GM19468 (cell line): Measurements from ENCODE around the gene ACADM.
"Not testable (repeated sequence)": the region's sequence is repeated elsewhere in the genome, so short reads cannot be mapped to it uniquely, and the experiment has no call there.

Experiments
- ATAC-seq: cut with Tn5 transposase; IDR thresholded peaks from one replicate; pipeline ENCODE4 v1.9.1; 2021; ENCODE audit warnings: mild to moderate bottlenecking, moderate library complexity, moderate number of reproducible peaks; ENCODE audit not compliant: unreplicated experiment; ENCODE audit errors: extremely low read depth

ACADM gene

DNA sequence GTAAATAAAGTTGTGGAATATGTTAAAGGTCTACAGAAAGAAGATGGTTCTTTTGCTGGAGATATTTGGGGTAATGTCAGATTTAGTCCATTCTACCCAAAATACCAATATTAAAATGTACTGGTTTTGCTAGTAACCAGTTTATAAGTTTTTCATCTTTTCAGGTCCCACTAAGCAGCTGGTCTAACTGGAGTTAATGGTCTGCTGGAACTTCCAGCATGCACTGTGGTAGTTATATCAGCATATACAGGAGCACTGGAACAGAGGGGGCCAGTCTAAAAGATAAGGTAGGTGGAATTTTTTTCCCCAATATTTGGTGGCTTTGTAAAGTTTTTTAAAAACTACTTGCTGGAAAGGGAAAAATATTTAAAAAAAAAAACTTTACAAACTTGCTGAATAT is 65.5 kb downstream of the ACADM start:
- no peak for ATAC-seq

DNA sequence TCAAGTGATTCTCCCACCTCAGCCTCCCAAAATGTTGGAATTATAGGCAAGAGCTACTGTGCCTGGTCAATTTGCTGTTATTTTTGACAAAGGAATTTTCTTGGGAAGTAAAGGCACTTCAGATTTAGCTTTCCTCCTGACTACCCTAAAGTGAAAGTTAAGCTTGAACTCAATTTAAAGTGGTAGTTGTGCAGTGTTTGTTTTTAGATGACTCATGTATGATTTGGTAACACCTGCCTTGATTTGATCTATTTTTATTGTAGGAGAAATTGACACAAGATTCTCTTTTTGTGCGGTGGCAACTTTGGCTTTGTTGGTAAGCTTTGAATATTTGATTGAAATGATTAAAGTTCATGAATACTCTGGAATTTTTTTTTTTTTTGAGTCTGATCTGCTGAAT is 66.5 kb downstream of the ACADM start:
- ATAC-seq: no peak

DNA sequence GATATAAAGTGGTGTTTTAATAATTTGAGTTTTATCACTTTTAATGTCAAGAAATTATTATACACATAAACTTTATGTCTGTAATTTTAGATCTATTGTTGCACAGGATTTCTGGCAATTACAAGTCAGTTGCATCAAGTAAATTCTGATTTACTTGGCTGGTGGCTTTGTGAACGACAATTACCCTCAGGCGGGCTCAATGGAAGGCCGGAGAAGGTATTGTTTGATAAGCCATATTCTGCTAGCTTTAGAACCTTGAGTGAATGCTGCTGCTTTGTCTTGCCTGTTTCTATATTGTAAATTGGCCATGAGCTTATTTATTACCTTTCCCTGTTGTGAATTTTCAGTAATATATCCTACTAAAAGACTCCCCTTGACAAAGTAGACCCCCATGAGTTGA is 67.6 kb downstream of the ACADM start:
- ATAC-seq: no peak

DNA sequence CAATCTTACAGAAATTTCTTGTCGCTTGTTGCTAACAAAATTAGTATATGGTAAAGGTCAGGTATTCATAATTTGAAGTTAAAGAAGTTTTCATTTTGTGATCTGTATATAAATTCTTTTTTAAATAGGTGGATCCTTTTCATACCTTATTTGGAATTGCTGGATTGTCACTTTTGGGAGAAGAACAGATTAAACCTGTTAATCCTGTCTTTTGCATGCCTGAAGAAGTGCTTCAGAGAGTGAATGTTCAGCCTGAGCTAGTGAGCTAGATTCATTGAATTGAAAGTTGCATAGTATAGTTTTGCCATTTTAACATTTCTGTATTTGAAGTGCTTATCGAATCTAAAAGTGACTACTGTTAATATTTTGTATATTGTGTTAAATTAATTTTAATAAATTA is 69.9 kb downstream of the ACADM start:
- ATAC-seq: no peak

DNA sequence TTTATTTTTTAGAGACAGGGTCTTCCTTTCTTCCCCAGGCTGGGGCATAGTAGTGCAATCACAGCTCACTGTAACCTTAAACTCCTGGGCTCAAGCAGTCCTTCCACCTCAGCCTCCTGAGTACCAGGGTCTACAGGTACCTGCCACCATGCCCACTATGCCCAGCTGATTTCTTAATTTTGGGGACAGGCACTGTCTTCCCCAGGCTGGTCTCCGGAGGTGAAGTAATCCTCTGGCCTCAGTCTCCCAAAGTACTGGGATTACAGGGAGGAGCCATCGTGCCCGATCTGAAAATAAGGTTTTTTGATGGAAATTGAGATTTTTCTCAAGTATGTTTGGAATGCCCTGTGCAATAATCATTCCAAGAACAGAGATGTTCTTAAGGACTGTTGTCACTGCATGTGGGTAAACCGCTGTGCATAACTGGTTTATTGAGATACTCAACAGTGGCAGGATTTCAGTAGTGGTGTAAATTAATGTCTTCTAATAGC is 71.2 kb downstream of the ACADM start:
- ATAC-seq: no peak

DNA sequence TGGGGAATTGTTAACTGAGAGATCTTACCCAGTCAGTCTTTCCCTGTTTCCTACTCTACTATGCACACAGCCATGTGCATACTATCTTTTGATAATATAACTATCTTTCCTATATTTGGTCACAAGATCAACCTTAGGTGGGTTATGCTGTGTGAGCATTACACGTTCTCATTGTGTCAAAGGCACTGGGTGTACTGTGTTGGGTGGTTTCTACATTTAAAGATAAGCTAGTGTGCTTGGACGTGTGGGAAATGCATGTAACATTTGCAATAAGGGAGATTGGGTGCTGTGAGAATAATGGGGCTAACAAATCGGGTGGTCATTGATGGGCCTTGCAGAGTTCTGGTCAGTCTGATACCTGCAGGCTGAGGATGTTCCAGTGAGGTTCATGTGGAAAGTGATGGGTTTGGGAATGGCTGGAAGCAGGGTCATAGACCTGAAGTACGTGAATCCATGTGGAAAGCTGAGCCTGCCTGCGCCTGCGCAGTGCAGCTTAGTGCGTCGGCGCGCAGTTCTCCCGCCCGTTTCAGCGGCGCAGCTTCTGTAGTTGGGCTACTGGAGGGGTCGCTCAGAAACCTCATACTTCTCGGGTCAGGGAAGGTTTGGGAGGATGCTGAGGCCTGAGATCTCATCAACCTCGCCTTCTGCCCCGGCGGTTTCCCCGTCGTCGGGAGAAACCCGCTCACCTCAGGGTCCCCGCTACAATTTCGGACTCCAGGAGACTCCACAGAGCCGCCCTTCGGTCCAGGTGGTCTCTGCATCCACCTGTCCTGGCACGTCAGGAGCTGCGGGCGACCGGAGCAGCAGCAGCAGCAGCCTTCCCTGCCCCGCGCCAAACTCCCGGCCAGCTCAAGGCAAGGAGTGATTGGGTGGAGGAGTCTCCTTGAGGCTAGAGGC is 72.1 kb downstream of the ACADM start, which contains the start of gene MSH4:
Gene MSH4, plus strand, starts transcription at position 507 of the 897 bp plus-strand sequence. Its CDS starts 104 bp downstream, at position 611.
- ATAC-seq: no peak

DNA sequence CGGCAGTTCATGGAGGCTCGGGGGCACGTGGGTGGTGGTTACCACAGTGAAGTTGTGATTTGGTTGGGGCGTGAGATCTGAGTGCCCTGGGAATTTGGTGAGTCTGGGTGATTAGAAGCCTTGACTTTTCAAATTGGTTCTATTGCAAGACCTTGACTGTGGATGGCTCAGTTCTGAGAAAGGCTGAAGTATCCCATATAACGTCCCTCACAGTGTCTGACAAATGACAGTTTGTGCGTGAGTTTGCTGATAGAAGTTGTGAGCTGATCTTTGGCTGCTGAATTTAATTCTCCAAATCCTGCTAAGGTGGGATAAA is 72.7 kb downstream of the ACADM start:
- ATAC-seq: no peak

DNA sequence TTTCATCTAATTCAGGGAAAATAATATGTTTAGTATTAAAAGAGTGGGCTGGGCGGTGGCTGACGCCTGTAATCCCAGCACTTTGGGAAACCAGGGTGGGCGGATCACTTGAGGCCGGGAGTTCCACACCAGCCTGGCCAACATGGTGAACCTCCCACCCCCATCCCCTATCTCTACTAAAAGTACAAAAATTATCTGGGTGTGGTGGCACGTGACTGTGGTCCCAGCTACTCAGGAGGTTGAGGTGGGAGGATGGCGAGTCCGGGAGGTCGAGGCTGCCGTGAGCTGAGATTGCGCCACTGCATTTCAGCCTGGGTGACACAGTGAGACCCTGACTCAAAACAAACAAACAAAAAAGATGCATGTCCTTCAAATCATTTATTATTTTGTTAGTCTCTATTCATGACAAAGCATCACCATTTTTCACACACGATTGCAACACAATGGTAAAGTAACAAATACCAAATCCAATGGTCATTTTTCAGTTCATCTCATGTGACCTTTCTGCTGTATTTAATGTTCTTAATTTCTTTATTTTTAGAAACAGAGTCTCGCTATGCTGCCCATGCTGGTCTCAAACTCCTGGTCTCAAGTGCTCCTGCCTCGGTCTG is 73.2 kb downstream of the ACADM start:
- ATAC-seq: no peak

DNA sequence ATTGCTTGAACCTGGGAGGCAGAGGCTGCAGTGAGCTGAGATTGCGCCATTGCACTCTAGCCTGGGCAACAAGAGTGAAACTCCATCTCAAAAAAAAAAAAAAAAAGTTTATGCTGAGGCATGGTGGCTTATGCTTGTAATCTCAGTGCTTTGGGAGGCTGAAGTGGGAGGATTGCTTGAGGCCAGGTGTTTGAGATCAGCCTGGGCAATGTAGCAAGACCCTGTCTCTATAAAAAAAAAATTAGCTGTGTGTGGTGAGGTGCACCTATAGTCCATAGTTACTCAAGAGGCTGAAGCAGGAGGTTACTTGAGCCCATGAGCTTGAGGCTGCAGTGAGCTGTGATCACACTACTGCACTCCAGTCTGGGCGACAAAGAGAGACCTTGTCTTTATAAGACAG is 77.0 kb downstream of the ACADM start:
- not testable (repeated sequence) for ATAC-seq

DNA sequence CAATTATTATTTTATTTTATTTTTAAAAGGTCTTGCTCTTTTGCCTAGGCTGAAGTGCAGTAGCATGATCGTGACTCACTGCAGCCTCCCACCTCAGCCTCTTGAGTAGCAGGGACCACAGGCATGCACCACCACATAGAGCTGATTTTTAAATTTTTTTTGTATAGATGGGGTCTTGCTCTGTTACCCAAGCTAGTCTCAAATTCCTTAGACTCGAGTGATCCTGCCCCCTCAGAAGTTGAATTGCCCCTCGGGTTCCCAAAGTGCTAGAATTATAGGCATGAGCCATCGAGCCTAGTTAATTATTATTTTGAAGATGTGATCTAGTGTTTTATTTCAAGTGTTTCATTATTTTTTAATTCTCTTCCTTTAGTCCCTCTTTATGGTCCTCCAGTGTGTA is 84.4 kb downstream of the ACADM start:
- ATAC-seq: no peak

DNA sequence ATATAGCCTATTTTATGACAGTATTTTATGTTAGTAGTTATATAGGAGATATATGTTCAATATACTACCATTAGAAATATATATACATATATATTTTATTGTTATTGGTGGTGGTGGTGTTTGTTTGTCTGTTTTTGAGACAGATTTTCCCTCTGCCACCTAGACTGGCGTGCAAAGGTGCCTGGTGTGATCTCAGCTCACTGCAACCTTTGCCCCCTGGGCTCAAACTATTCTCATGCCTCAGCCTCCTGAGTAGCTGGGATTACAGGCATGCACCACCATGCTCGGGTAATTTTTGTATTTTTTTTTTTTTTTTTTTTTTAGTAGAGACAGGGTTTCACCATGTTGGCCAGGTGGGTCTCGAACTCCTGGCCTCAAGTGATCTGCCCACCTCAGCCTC is 85.6 kb downstream of the ACADM start:
- not testable (repeated sequence) for ATAC-seq

DNA sequence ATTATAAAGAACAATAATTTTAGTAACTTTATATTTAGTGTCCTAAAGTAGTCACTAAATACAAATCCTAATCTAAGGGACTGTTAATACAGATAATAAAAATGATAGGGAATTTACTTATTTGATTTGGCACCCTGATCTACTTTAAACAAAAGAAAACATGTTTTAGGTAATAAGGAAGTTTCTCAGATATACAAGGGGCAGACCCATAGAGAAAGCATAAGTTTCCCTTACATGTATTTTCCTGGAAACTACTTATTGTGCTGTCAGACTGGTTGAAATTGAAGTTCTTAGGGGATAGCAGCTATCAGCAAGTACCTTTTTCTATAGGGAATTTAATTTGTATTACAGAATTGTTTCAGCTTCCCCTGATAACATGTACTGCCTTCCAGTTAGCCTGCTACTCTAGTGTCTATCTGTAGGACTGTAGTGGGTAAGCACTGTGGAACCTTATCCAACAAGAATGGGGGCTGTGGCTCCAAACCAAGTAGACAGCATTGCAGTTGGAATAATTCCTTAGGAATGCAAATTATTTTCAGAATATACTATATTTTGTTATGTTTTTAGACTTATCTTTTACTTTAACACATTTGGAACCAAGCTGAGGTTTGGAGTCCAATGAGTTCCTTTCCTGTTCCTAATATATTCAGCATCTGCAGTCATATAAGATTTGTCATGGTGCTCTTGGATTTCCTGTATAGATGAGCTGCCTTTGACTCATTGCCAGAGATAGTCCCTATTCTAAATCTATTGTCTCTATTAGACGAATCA is 86.9 kb downstream of the ACADM start:
- ATAC-seq: no peak

DNA sequence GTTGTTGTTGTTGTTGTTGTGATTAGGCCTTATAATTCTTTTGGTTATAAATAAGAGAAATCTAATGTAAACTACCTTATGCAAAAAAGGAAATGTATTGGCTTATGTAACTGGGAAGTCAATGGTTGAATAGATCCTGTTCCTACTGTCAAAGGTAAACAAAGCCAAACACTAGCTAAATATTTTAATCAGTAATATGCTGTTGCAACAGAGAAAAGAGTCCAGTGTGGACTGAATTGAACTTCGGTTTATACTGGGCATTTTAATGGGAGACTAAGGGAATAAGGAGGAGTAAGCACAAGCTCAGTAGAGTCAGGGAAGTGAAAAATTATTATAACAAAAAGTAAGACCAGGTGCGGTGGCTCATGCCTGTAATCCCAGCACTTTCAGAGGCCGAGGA is 87.6 kb downstream of the ACADM start:
- ATAC-seq: no peak
